Dendritic cell treated with granulocyte-macrophage colony-stimulating factor and Interleukin-4, amounts not matched to agents 40 ng/mL and 50 ng/mL, for 4 days (primary cell): Measurements from ENCODE around the gene BGLAP.
A peak's percentile ranks its signal among the peaks of the same experiment; 100 is the strongest.
"Not testable (repeated sequence)": the region's sequence is repeated elsewhere in the genome, so short reads cannot be mapped to it uniquely, and the experiment has no call there.

Experiments
- H3K27ac Mint-ChIP-seq: one replicate; pipeline ENCODE4 v1.8.0; 2022; ENCODE audit warnings: mild to moderate bottlenecking, mixed read lengths
- H3K27me3 Mint-ChIP-seq: one replicate; pipeline ENCODE4 v1.8.0; 2022; ENCODE audit warnings: mild to moderate bottlenecking, mixed read lengths
- H3K36me3 Mint-ChIP-seq: one replicate; pipeline ENCODE4 v1.8.0; 2022; ENCODE audit warnings: low read depth, mixed read lengths
- H3K4me1 Mint-ChIP-seq: one replicate; pipeline ENCODE4 v1.8.0; 2022; ENCODE audit warnings: low read depth, mixed read lengths
- H3K4me3 Mint-ChIP-seq: one replicate; pipeline ENCODE4 v1.8.0; 2022; ENCODE audit warnings: mild to moderate bottlenecking, moderate library complexity, mixed read lengths
- H3K9me3 Mint-ChIP-seq: one replicate; pipeline ENCODE4 v1.8.0; 2022; ENCODE audit warnings: mixed read lengths
- intact Hi-C: fragments of 100-400 bp; cut with micrococcal nuclease; formaldehyde crosslinking; loops from one replicate; pipeline ENCODE4 v1.15.0; 2022

The BGLAP gene

DNA sequence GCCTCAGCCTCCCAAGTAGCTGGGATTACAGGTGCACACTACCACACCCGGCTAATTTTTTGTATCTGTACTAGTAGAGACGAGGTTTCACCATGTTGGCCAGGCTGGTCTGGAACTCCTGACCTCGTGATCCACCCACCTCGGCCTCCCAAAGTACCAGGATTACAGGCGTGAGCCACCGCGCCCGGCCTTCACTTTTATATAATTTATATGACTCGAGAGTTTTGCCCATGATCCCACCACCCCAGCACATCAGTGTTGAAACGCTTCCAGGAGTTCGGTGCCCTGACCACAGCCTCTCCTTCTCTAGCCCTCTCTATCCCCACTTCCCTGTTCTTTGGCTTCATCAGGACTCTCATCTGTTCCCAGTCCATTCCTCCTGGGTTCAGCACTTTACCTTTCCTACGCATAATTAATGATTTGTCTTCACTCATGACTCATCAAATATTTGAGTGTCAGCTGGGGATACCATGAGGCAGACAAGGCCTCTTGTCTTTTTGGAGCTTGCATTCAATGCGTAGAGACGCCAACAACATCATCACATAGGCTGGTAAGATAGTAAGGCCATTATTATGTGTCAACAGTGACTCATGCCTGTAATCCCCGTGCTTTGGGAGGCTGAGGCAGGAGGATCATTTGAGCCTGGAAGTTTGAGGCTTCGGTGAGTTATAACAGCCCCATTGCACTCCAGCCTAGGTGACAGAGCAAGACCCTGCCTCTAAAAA lies 27.8 kb upstream of the BGLAP start:
- Mint-ChIP-seq H3K4me3 (peak overlapping the region; percentile 70), H3K27me3 (no peaks in the 10 kb centered on the region), H3K9me3 (no peaks in the 10 kb centered on the region), H3K4me1 (peaks cover 36% of the 10 kb centered on the region), H3K36me3 (peaks cover 56% of the 10 kb centered on the region), H3K27ac (peak overlapping the region; percentile 98)
- intact Hi-C loops: no loop called here

DNA sequence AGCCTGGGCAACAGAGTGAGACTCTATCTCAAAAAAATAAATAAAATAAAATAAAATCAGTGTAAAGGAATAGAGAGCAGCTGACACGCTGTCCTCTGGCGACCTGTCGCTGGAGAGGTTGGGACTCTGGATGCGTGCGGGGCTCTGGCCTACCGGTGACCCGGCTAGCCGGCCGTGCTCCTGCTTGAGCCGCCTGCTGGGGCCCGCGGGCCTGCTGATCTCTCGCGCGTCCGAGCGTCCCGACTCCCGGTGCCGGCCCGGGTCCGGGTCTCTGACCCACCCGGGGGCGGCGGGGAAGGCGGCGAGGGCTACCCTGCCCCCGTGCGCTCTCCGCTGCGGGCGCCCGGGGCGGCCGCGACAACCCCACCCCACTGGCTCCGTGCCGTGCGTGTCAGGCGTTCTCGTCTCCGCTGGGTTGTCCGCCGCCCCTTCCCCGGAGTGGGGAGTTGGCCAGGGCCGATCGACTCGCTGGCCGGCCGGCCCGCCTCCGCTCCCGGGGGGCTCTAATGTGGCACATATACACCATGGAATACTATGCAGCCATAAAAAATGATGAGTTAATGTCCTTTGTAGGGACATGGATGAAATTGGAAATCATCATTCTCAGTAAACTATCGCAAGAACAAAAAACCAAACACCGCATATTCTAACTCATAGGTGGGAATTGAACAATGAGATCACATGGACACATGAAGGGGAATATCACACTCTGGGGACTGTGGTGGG lies 25.5 kb upstream of the BGLAP start:
- peaks cover 37% of the 10 kb centered on the region for H3K4me1 Mint-ChIP-seq
- H3K9me3 Mint-ChIP-seq, intact Hi-C loops, H3K27me3 Mint-ChIP-seq, H3K4me3 Mint-ChIP-seq: not testable (repeated sequence)
- peak overlapping the region; percentile 25 for H3K27ac Mint-ChIP-seq
- peaks cover 48% of the 10 kb centered on the region for H3K36me3 Mint-ChIP-seq

DNA sequence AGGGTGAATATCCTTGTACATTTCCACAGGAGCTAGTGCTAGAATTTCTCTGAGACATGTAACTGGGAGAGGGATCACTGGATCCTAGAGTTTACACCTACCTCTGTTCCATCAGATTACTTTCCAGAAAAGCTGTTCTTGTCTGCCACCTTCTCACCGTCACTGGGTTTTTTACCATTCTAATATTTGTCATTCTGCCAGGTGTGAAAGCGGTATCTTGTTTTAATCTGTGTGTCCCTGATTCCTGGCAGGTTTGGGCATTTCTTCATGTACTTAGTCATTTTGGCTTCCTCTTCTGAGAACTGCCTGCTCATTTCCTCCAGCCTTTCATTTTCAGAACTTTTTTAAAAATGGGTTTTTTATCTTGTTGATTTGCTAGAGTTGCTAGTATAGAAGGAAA lies 24.1 kb upstream of the BGLAP start:
- H3K4me3 Mint-ChIP-seq: peak overlapping the region; percentile 25
- H3K27me3 Mint-ChIP-seq: no peaks in the 10 kb centered on the region
- peaks cover 26% of the 10 kb centered on the region for H3K4me1 Mint-ChIP-seq
- H3K36me3 Mint-ChIP-seq: peaks cover 50% of the 10 kb centered on the region
- H3K9me3 Mint-ChIP-seq: no peaks in the 10 kb centered on the region
- H3K27ac Mint-ChIP-seq: peak overlapping the region; percentile 77
- intact Hi-C loops: no loop called here

DNA sequence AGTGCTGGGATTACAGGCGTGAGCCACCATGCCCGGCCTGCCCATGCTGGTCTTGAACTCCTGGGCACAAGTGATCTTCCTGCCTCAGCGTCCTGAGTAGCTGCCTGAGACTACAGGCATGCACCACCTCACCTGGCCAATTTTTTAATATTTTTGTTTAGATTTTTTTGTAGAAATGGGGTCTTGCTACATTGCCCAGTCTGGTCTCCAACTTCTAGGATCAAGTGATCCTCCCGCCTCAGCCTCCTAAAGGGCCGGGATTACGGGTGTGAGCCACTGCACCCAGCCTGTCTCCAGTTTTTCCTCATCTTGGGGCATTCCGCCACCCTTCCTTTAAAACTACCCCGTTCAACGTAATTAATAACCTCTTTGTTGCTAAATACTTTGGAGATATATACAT lies 21.8 kb upstream of the BGLAP start:
- H3K27ac Mint-ChIP-seq: no peak overlapping the region
- peaks cover 50% of the 10 kb centered on the region for H3K36me3 Mint-ChIP-seq
- H3K4me3 Mint-ChIP-seq: no peak overlapping the region
- no peaks in the 10 kb centered on the region for H3K9me3 Mint-ChIP-seq
- H3K27me3 Mint-ChIP-seq: no peaks in the 10 kb centered on the region
- peaks cover 19% of the 10 kb centered on the region for H3K4me1 Mint-ChIP-seq
- intact Hi-C loops: no loop called here

DNA sequence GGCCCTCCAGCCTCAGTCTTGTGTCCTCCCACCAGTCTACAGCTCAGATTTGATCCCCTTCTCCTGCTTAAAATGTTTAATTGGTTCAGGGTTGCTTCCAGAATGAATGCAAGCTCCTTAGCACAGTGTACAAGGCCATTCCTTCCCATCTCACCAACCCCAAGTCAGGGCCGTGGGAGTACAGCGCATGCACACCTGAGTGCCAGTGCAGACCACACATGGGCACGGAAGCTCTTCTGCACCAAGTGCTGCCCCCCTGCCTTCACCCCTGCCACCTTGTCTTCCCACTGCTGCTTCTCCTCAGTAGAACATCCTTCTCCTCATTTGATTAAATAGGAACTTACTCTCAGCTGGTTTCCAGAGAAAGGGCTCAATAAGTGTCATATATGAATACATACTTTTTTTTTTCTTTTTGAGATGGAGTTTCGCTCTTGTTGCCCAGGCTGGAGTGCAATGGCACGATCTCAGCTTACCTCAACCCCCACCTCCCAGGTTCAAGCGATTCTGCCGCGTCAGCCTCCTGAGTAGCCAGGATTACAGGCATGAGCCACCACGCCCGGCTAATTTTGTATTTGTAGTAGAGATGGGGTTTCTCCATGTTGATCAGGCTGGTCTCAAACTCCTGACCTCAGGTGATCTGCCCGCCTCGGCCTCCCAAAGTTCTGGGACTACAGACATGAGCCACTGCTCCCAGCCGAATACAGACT lies 19.8 kb upstream of the BGLAP start:
- H3K36me3 Mint-ChIP-seq: peaks cover 60% of the 10 kb centered on the region
- H3K4me3 Mint-ChIP-seq: no peak overlapping the region
- intact Hi-C loops: no loop called here
- no peaks in the 10 kb centered on the region for H3K27me3 Mint-ChIP-seq
- H3K27ac Mint-ChIP-seq: no peak overlapping the region
- no peaks in the 10 kb centered on the region for H3K9me3 Mint-ChIP-seq
- peaks cover 19% of the 10 kb centered on the region for H3K4me1 Mint-ChIP-seq

DNA sequence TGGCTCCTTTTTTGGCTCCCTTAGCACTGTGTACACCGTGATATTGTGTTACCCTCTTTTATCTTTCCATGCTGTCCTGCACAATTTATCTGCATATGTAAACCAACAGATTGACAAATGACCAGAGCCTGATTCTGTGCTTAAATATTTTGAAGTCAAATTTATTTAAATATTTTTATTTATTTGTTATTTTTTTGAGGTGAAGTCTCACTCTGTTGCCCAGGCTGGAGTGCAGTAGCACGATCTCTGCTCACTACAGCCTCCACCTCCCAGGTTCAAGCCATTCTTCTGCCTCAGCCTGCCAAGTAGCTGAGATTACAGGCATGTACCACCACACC lies 16.3 kb upstream of the BGLAP start:
- Mint-ChIP-seq H3K4me1 (peaks cover 22% of the 10 kb centered on the region), H3K36me3 (peaks cover 84% of the 10 kb centered on the region), H3K4me3 (no peak overlapping the region), H3K27me3 (no peaks in the 10 kb centered on the region), H3K27ac (no peak overlapping the region), H3K9me3 (no peaks in the 10 kb centered on the region)
- intact Hi-C loops: loop anchor here (1.0 to 5.0 kb wide), 2 partner anchors 79 to 133 kb away; no protein-coding TSS in a partner anchor

DNA sequence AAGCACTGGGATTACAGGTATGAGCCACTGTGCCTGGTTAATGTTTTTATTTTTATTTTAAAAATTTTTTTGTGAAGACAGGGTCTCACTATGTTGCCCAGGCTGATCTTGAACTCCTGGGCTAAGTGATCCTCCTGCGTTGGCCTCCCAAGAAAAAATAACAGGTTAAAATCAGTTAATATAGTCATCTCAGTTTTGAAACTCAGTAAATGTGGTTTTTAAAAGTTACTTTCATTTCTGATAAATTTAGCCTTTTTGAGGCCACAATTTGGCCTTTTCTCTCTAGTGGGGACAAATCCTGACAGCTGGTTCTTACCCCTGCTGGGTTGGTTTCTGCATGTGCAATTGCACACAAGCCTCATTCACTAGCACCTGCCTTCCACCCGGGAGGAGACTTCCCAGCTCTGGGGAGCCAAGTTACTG lies 15.9 kb upstream of the BGLAP start:
- H3K4me3 Mint-ChIP-seq: no peak overlapping the region
- no peaks in the 10 kb centered on the region for H3K27me3 Mint-ChIP-seq
- no peaks in the 10 kb centered on the region for H3K9me3 Mint-ChIP-seq
- peaks cover 80% of the 10 kb centered on the region for H3K36me3 Mint-ChIP-seq
- intact Hi-C loops: loop anchor here (5.0 kb wide), 1 partner anchor 134 kb away; no protein-coding TSS in a partner anchor
- peaks cover 22% of the 10 kb centered on the region for H3K4me1 Mint-ChIP-seq
- H3K27ac Mint-ChIP-seq: no peak overlapping the region

DNA sequence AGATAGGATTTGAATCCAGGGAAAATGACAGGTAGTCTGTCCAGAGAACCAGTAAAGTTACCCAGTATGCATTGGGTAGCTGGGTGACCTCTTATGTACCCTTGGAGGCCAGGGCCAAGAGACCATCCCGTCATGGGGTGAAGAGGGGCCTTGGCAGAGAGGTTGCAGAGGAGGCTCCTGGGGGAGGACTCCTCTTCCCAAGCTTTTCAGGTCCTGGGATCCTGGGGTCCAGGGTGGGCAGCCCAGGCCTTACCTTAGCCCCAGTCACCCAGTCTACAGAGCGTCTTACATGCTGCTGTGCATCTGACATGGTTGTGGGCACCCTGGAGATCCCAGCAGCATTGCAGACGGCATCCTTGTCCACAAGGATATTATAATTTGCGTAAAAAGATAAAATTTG lies 15.2 kb upstream of the BGLAP start:
- no peaks in the 10 kb centered on the region for H3K9me3 Mint-ChIP-seq
- H3K4me1 Mint-ChIP-seq: peaks cover 22% of the 10 kb centered on the region
- intact Hi-C loops: loop anchor here (5.0 kb wide), 1 partner anchor 134 kb away; no protein-coding TSS in a partner anchor
- peaks cover 80% of the 10 kb centered on the region for H3K36me3 Mint-ChIP-seq
- H3K27ac Mint-ChIP-seq: no peak overlapping the region
- H3K4me3 Mint-ChIP-seq: no peak overlapping the region
- H3K27me3 Mint-ChIP-seq: no peaks in the 10 kb centered on the region

DNA sequence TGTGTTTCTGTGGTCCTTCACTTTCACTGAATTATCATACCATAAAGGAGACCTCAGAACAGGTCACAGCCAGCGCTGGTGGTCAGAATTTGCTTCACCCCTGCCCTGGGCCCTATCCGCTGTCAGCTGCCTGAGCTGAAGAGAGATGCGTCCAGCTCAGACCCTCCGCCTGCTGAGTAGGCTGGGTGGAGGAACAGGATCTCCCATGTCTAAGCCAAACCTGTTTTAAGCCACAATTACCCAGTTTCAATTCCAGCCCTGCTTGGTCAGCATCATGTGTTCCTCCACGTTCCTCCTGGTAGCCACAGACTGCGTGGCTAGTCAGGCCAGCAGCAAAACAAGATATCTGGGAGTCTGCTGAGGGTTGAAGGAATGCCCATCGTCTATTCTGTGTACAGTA lies 13.5 kb upstream of the BGLAP start:
- H3K27ac Mint-ChIP-seq: peak overlapping the region; percentile 87
- intact Hi-C loops: loop anchor here (5.0 kb wide), 1 partner anchor 136 kb away; no protein-coding TSS in a partner anchor
- no peaks in the 10 kb centered on the region for H3K9me3 Mint-ChIP-seq
- H3K27me3 Mint-ChIP-seq: no peaks in the 10 kb centered on the region
- peaks cover 22% of the 10 kb centered on the region for H3K4me1 Mint-ChIP-seq
- H3K36me3 Mint-ChIP-seq: peaks cover 76% of the 10 kb centered on the region
- H3K4me3 Mint-ChIP-seq: peak overlapping the region; percentile 32

DNA sequence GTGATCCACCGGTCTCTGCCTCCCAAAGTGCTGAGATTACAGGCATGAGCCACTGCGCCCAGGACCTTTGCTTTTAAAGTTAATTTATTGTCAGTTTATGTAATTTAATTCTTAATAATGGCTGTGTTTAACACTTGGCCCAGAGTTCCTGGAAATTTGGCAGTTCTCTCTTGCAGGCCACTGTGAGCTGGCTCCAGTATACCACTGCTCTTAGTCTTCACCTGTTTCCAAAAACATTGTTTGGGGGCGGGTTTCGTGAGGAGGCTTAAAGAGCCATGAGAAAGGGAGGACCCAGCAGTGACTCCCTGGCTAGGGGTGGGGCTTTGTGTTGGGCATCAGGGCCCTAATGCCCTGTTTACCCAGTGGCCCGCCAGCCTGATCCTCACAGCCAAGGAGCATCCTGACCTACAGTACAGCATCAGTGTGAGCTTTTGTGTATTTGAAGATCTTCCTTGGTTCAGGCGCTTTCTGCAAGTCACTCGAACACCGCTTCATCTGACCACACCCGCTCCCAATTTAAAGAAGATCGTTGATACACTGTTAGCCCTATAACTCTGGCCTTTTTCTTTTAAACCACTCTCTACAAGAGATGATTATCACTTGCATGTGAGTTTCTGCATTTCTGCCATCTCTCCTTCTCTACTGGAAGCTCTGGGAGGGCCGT lies 12.0 kb upstream of the BGLAP start:
- intact Hi-C loops: loop anchor here (5.0 kb wide), 1 partner anchor 138 kb away; no protein-coding TSS in a partner anchor
- Mint-ChIP-seq H3K27ac (peak overlapping the region; percentile 29), H3K4me1 (peaks cover 22% of the 10 kb centered on the region), H3K9me3 (no peaks in the 10 kb centered on the region), H3K36me3 (peaks cover 79% of the 10 kb centered on the region), H3K27me3 (no peaks in the 10 kb centered on the region), H3K4me3 (no peak overlapping the region)

DNA sequence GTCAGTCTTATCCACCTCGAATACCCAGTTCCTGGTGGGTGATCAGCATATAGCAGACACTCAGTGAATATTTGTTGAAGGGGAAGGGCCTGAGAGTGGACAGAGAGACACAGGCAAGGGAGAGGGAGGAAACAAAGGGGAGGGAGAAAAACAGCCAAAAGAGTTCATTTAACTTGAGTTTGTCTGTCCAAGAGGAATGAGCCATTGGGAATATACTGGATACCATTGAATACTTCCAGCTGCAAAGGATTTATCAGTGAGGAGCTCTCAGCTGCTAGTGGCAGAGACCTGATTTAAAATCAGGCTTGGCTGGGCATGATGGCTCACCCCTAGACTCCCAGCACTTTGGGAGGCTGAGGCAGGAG lies 11.5 kb upstream of the BGLAP start:
- no peaks in the 10 kb centered on the region for H3K9me3 Mint-ChIP-seq
- peaks cover 82% of the 10 kb centered on the region for H3K36me3 Mint-ChIP-seq
- H3K4me1 Mint-ChIP-seq: peaks cover 22% of the 10 kb centered on the region
- no peak overlapping the region for H3K4me3 Mint-ChIP-seq
- peak overlapping the region; percentile 29 for H3K27ac Mint-ChIP-seq
- H3K27me3 Mint-ChIP-seq: no peaks in the 10 kb centered on the region
- intact Hi-C loops: no loop called here

DNA sequence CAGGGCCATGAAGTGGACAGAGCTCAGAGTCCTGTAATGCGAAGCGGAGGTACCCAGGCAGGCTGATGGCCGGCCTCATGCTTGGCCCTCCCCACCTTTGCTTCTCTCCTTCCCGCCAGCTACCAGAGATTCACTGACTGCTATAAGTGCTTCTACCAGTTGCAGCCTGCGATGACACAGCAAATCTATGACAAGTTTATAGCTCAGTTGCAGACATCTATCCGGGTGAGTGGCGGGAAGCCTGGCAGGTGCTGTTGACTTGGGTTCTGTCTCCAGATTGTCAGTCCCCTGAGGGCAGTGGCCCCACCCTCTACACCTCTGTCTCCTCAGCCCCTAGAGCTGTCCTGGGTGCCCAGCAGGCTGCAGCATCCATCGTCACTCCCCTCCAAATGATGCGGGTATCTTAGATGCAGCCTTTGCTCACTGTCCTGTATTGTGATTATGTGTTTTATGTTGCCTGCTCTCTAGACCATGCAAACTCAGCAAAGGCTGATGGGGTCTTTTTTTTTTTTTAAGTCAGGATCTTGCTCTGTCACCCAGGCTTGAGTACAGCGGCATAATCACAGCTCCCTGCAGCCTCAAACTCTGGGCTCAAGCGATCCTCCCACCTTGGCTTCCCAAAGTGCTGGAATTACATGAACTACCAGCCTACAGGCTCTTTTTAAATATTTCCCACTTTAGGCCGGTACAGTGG lies 9.6 kb upstream of the BGLAP start:
- no peaks in the 10 kb centered on the region for H3K9me3 Mint-ChIP-seq
- peak overlapping the region; percentile 20 for H3K27ac Mint-ChIP-seq
- intact Hi-C loops: no loop called here
- no peaks in the 10 kb centered on the region for H3K27me3 Mint-ChIP-seq
- H3K4me3 Mint-ChIP-seq: no peak overlapping the region
- H3K36me3 Mint-ChIP-seq: peaks cover 89% of the 10 kb centered on the region
- H3K4me1 Mint-ChIP-seq: peaks cover 22% of the 10 kb centered on the region

DNA sequence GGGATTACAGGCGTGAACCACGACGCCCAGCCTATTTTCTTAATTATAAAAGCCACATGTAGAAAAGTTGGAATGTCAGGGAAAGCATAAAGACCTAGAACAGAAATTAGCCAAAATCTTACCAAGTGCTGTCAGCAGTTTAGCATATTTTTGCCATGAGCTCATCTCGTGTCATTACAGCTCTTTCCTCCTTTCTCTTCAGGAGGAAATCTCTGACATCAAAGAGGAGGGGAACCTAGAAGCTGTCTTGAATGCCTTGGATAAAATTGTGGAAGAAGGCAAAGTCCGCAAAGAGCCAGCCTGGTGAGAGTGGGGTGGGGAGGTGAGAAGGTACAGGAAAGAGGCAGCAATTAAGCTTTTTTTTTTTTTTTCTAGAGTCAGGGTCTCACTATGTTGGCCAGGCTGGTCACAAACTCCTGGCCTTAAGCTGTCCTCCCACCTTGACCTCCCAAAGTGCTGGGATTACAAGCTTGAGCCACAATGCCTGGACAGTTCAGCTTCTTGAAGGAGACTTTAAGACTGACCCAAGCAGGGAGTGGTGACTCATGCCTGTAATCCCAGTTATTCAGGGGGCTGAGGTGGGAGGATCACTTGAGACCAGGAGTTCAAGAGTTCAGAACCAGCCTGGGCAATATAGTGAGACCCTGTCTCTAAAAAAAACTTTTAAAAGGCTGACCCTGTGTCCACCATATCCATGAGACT lies 8.4 kb upstream of the BGLAP start:
- Mint-ChIP-seq H3K27me3 (no peaks in the 10 kb centered on the region), H3K36me3 (peaks cover 91% of the 10 kb centered on the region), H3K9me3 (no peaks in the 10 kb centered on the region), H3K27ac (no peak overlapping the region), H3K4me3 (no peak overlapping the region), H3K4me1 (peaks cover 16% of the 10 kb centered on the region)
- intact Hi-C loops: no loop called here
